ELF-1 (cell line): ENCODE measurements around the gene CDH13.

ENCODE experiments used
- DNase-seq: peaks from one replicate; pipeline ENCODE4 v3.0.0-alpha.2; 2016; ENCODE audit warnings: low read depth, low spot score

Gene CDH13

DNA sequence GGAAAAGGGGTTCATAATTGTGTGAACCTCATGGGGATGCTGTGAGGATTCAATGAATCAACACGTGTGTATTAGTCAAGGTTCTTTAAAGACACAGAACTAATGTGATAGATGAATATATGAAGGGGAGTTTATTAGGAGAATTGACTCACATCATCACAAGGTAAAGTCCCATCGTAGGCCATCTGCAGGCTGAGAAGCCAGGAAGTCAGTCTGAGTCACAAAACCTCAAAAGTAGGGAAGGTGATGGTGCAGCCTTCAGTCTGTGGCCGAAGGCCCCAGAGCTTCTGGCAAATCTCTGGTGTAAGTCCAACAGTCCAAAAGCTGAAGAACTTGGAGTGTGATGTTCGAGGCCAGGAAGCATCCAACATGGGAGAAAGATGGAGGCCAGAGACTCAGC, 413.4 kb downstream of the CDH13 start:
- DNase-seq = no peak

GRCh38 chr16:83044589-83044988, 417.8 kb downstream of the CDH13 start:
- DNase-seq = no peak

DNA sequence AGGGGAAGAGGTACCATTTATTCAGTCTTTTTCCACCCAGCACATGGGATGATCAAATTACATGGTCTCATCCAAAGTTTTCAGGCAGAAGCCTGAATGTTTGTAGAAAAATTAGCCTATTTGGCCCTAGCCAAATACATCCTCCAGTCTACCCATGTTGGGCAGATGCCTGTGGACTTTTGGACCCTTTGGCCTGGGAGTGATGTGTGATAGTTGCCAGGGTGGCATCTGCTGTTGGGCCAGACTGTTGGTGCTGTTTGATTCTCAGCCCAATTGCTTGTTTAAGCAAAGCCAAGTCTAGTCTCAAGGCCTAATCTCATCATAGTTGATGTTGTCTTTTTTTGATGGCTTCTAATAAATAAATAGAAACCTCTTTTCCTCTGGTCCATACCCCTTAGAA, 419.0 kb downstream of the CDH13 start:
- DNase-seq = no peak

DNA sequence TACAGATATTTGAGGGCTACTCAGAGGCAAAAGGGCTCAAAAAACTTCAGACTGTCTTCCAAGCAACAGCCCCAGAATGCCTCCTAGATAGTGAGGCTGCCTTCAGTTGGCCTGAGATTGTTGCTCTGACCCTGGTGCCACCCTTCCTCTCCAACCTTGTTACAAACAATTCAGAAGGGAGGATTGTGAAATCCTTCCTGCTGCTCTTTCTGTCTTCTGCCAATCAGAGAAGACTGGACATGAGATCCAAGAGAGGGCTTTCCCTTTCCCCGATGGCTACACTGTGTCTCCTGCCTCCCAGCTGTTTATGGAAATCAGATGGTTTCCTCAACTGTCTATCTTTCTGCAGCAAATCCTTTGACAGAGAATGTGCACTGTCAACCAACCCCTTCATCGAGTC, 419.9 kb downstream of the CDH13 start:
- no peak for DNase-seq

DNA sequence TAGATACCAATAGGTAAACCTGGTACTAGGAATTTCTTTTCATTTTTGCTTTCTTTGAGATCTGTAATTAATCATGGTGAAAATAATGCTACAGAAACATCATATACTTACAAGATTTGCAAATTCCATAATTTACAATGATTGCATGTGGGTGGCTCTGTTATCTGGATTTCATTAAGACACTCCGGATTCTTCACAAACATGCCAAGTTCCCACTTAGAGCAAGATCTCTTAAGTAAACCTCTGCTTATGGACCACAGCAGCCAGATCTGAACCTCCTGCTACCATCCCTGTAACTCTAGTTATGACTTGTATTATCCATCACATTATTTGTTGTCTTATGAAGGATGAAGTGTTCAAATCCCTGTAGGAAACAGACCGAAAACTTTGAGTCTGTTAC, 424.7 kb downstream of the CDH13 start:
- no peak for DNase-seq

- no peak for DNase-seq
These were observed 427.5 kb downstream of the CDH13 start for GRCh38 chr16:83054283-83054682.

GRCh38 chr16:83058376-83058775, 431.6 kb downstream of the CDH13 start:
- no peak for DNase-seq

- DNase-seq = no peak
These were observed 432.5 kb downstream of the CDH13 start for GRCh38 chr16:83059237-83059636.

GRCh38 chr16:83066011-83066410, 439.2 kb downstream of the CDH13 start:
- DNase-seq = no peak

DNA sequence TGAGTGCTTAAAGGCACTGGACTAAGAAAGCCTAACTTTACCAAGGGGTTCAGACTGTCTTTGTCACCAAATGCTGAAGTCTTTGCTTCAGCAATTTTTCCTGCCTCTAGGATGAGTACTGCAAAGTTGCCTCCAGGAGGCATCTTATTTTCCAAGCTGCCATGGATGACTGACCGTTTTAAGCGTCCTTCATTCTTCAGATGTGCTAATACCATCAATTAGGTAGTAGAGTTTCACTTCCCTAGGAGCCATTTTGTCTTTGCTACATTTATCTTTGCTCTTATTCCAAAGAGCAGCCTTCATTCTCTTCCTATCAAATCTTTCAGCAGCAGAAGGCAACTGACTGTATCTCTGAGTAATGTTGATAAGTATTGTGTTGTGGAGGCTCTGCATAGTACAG, 440.1 kb downstream of the CDH13 start:
- no peak for DNase-seq

DNA sequence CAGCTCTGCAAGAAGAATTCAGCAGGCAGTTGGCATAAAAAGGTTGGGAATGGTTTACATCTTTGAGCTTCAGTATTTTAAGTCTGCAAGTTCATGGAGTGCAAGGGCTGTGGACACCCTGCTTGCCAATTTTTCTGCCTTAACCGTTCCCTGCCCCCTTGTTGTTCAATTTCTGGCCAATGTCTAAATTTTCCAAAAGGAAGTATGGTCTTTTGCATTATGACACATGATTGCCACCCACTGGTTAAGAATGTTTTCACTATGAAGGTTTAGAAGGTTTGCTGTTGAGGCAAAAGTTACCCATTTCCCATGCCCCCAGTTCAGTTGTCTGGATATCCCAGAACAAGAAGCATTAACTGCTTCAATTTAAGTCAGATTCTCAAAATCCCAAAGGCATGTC, 441.9 kb downstream of the CDH13 start:
- no peak for DNase-seq

DNA sequence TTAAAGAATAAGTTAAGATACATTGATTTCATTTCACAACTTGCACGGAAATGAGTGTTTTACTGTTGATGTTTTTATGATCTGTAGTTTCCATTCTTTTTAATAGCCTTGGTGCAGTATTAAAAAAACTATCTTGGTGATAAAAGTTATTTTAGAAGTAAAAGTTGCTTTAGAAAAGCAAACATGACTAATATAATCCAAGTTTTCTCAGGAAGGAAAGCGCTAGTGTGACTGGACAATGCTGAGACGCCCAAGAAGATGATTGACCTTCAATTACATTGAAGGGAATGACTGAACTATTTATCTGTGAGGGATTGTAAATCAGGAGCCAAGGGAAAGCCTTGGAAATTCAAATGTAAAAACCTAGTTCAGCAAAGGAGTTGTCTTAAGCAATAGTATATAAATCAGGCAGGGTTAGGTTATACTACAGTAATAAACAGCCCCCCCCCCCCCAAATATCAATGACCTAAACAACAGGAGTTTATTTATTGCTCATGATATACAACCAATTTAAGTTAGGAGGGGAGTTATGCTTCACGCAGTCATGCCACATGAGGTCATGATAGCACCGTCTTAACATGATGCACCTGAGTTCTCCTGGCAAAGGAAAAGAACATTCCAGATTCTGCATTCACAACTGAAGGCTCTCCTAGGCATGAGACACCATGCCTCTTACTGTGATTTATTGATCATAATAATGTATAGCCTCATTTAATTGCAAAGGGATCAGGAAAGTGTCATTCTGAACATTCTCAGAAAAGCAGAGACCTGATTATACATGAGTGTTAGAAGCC, 443.8 kb downstream of the CDH13 start:
- no peak for DNase-seq

- DNase-seq = no peak
These were observed 449.2 kb downstream of the CDH13 start for GRCh38 chr16:83075956-83076355.

GRCh38 chr16:83083361-83083760, 456.6 kb downstream of the CDH13 start:
- no peak for DNase-seq

DNA sequence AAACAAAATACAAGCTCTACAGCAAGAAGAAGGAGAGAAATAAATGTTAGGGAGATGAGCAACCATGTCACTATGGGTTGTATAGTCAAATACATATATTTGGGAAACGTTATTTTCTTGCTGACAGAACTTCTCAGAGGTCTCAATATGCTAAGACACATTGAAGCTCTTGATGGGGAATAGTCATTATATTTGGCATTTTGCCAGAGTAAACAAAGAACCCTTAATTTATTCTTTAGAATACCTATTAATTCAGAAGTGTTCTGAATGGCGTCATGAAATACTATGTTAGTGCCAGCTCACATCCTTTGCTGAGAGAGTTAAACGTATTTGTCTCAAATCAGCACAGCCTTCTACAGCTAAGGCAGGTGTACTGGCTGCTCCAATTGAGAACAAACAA, 458.9 kb downstream of the CDH13 start:
- DNase-seq = no peak

DNA sequence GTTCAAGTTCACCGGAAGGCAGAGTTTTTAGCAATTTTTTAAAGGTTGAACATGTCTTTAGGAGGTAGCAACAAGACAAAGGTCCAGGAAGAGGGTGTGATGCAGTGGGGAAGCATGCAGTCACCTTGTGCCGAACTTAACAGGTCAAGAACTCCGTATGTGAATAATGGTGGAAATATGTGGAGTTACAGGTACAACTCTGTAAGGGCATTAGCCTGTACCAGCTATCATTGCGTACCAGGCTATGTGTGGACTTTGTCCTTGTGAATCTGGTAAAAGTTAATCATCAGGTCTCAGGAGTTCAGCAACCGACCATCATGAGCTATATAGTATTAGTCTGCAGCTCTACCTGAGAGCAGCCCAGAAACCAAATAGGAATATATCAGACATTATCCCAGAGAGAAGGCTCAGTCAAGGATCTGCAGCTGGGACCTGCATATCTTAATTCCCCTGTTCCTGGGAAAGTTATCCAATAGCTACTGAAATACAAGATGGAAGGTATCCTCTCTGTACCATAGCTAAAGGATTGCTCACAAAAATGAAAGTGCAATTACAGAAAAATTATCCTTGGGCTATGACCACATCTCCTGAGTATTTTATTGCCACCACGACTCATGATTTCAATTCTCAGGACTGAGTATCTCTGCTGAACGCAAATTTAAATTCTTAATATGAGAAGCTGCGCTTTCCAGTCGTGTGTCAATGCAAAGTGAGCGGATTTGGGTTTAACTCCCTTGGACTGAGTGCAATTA, 469.3 kb downstream of the CDH13 start:
- no peak for DNase-seq

GRCh38 chr16:83098536-83098935, 471.8 kb downstream of the CDH13 start:
- DNase-seq = no peak

GRCh38 chr16:83100679-83101078, 473.9 kb downstream of the CDH13 start:
- DNase-seq = no peak

GRCh38 chr16:83102336-83102735, 475.6 kb downstream of the CDH13 start:
- DNase-seq = no peak

- DNase-seq = no peak
These were observed 478.7 kb downstream of the CDH13 start for GRCh38 chr16:83105279-83106077.

GRCh38 chr16:83109490-83110125, 482.8 kb downstream of the CDH13 start:
- no peak for DNase-seq

DNA sequence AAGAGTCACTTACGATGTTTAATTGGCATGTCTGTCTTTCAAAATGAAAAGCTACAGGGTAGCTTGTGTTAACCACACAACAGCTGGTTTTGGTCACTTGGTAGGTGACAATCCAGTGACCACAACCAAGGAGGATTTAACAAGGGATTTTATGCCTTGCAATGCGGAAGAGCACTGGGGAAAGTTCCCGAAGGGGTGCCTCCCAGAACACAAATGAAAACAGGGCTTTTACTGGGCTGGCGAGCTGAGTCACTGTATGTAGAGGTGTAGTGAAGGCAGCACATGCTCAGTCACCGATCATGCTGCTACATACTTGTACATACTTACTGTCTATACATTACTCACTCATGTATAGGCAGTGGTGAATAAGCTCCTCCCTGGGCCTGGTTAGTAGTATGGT, 483.5 kb downstream of the CDH13 start:
- DNase-seq = no peak
